KG1 (cell line): Measurements from ENCODE around the gene ITGA7.
A peak's percentile ranks its signal among the peaks of the same experiment; 100 is the strongest.

Source experiments
- DNase-seq: peaks from one replicate; lab custom pipeline; 2025; lab: John Stamatoyannopoulos, UW

ITGA7 gene

GRCh38 chr12:55733858-55734257, 26.2 kb upstream of the ITGA7 start:
- no peak for DNase-seq

- no peak for DNase-seq
These were observed 25.4 kb upstream of the ITGA7 start for GRCh38 chr12:55733021-55733555.

- DNase-seq = no peak
These were observed 24.6 kb upstream of the ITGA7 start for GRCh38 chr12:55732288-55732687.

- DNase-seq = no peak
These were observed 22.4 kb upstream of the ITGA7 start for GRCh38 chr12:55729819-55730818.

- peak; percentile 55 for DNase-seq
These were observed 21.5 kb upstream of the ITGA7 start, which contains the start of gene CD63 for GRCh38 chr12:55728939-55729818. Gene CD63 (minus strand): TSS chr12:55729009. CDS start chr12:55728341, 668 bp downstream.

- no peak for DNase-seq
These were observed 20.7 kb upstream of the ITGA7 start for GRCh38 chr12:55728186-55728938.

- no peak for DNase-seq
These were observed 20.0 kb upstream of the ITGA7 start for GRCh38 chr12:55727643-55728185.

- no peak for DNase-seq
These were observed 19.3 kb upstream of the ITGA7 start for GRCh38 chr12:55726971-55727370.

- DNase-seq = no peak
These were observed 17.9 kb upstream of the ITGA7 start for GRCh38 chr12:55725556-55725955.

- no peak for DNase-seq
These were observed 17.2 kb upstream of the ITGA7 start for GRCh38 chr12:55724940-55725309.

- no peak for DNase-seq
These were observed 16.7 kb upstream of the ITGA7 start for GRCh38 chr12:55724226-55724939.

- no peak for DNase-seq
These were observed 16.0 kb upstream of the ITGA7 start for GRCh38 chr12:55723516-55724225.

- DNase-seq = no peak
These were observed 15.2 kb upstream of the ITGA7 start for GRCh38 chr12:55722948-55723347.

- no peak for DNase-seq
These were observed 14.0 kb upstream of the ITGA7 start for GRCh38 chr12:55721601-55722213.

GRCh38 chr12:55720894-55721444, 13.3 kb upstream of the ITGA7 start:
- DNase-seq = no peak

- DNase-seq = no peak
These were observed 12.4 kb upstream of the ITGA7 start, which contains the start of gene RDH5 for GRCh38 chr12:55720071-55720564. Gene RDH5 (plus strand): TSS chr12:55720393. CDS start chr12:55721185, 792 bp downstream.

GRCh38 chr12:55719371-55719770, 11.7 kb upstream of the ITGA7 start:
- DNase-seq = no peak

- DNase-seq = no peak
These were observed 11.0 kb upstream of the ITGA7 start for GRCh38 chr12:55718624-55719275.
